Activated naive CD4-positive, alpha-beta T cell (primary cell): ENCODE measurements around the gene KDM6A.
"Not testable (repeated sequence)": the region's sequence is repeated elsewhere in the genome, so short reads cannot be mapped to it uniquely, and the experiment has no call there.

ENCODE experiments used
- DNase-seq, 4 experiments: peaks; one replicate each; lab custom pipeline; 2025; lab: John Stamatoyannopoulos, UW

Gene KDM6A

GRCh38 chrX:44872821-44873414, at the start of gene KDM6A:
Gene KDM6A (plus strand): TSS chrX:44873188. CDS start chrX:44873552, 364 bp downstream.
- DNase-seq, result peak; percentile 81 to 100 (median 94)

GRCh38 chrX:44823193-44823592, 49.8 kb upstream of the KDM6A start:
- not testable (repeated sequence) for DNase-seq

GRCh38 chrX:44828008-44828605, 44.9 kb upstream of the KDM6A start:
- DNase-seq, result no peak

GRCh38 chrX:44829832-44830231, 43.2 kb upstream of the KDM6A start:
- DNase-seq, result no peak

- DNase-seq, result no peak
Measured at GRCh38 chrX:44842550-44843317, 30.3 kb upstream of the KDM6A start.

GRCh38 chrX:44843318-44843702, 29.7 kb upstream of the KDM6A start:
- no peak for DNase-seq

- no peak for DNase-seq
Measured at GRCh38 chrX:44843753-44844152, 29.2 kb upstream of the KDM6A start, which contains the start of gene DUSP21. Gene DUSP21 (plus strand): TSS chrX:44844021. CDS start chrX:44844133, 112 bp downstream.

GRCh38 chrX:44844204-44844603, 28.8 kb upstream of the KDM6A start:
- DNase-seq, result no peak

GRCh38 chrX:44850891-44851290, 22.1 kb upstream of the KDM6A start:
- DNase-seq, result not testable (repeated sequence)

- DNase-seq, result no peak
Measured at GRCh38 chrX:44871114-44871645, 1.8 kb upstream of the KDM6A start.

- DNase-seq, result peak in 3 of 4 experiments; percentile 19 to 62 (median 25)
Measured at GRCh38 chrX:44871931-44872820, 812 bp upstream of the KDM6A start.

- DNase-seq, result peak in 3 of 4 experiments; percentile 9 to 63 (median 42)
Measured at GRCh38 chrX:44873415-44874276, 658 bp downstream of the KDM6A start.

GRCh38 chrX:44874420-44875184, 1.6 kb downstream of the KDM6A start:
- peak in 2 of 4 experiments; percentile 2 to 19 for DNase-seq

GRCh38 chrX:44875185-44875489, 2.1 kb downstream of the KDM6A start:
- DNase-seq, result no peak

GRCh38 chrX:44876086-44876485, 3.1 kb downstream of the KDM6A start:
- DNase-seq, result no peak

GRCh38 chrX:44876767-44877166, 3.8 kb downstream of the KDM6A start:
- no peak for DNase-seq

GRCh38 chrX:44878780-44879179, 5.8 kb downstream of the KDM6A start:
- DNase-seq, result no peak

GRCh38 chrX:44881549-44881948, 8.6 kb downstream of the KDM6A start:
- no peak for DNase-seq

- DNase-seq, result no peak
Measured at GRCh38 chrX:44882635-44883034, 9.6 kb downstream of the KDM6A start.

- no peak for DNase-seq
Measured at GRCh38 chrX:44884944-44885343, 12.0 kb downstream of the KDM6A start.
